CD8-positive, alpha-beta memory T cell (primary cell): ENCODE measurements around the gene ENDOG. TPM values are rescaled to one million over a fixed set of nuclear protein-coding genes. Genes with fewer than 3 reads are reported as not detected.

Experiments
- CTCF ChIA-PET: fragments of 350-600 bp; sonication (Branson Sonifier 250); formaldehyde crosslinking; loops from one replicate; lab custom pipeline; 2021; ENCODE audit warnings: antibody characterized with exemption; lab: Charles Lee
- POLR2A ChIA-PET: fragments of 350-600 bp; sonication (Branson Sonifier 250); formaldehyde crosslinking; loops from one replicate; lab custom pipeline; 2021; ENCODE audit warnings: antibody characterized with exemption; lab: Charles Lee
- DNase-seq, 5 donors: peaks; one replicate each; pipeline versions ENCODE4 v3.0.0 to v3.0.0-alpha.2; 2020 to 2022; ENCODE audit warnings: mixed read lengths in 1 of 5
- H3K27ac ChIP-seq: one replicate; pipeline ENCODE4 v1.7.0; 2013; ENCODE audit warnings: low read depth, mild to moderate bottlenecking, low read length, moderate library complexity
- H3K27me3 ChIP-seq: 2 replicates; pipeline ENCODE4 v1.7.0; 2013; ENCODE audit warnings: low read length, mild to moderate bottlenecking; ENCODE audit not compliant: insufficient read depth, poor library complexity, severe bottlenecking
- H3K36me3 ChIP-seq: 2 replicates; pipeline ENCODE4 v1.7.0; 2013; ENCODE audit warnings: mild to moderate bottlenecking, low read length, moderate library complexity; ENCODE audit not compliant: insufficient read depth
- H3K4me1 ChIP-seq: 2 replicates; pipeline ENCODE4 v1.7.0; 2013; ENCODE audit warnings: mild to moderate bottlenecking, low read length, moderate library complexity; ENCODE audit not compliant: insufficient read depth
- H3K4me3 ChIP-seq: 2 replicates; pipeline ENCODE4 v1.7.0; 2013; ENCODE audit warnings: mild to moderate bottlenecking, low read length
- H3K9me3 ChIP-seq: 2 replicates; pipeline ENCODE4 v1.7.0; 2013; ENCODE audit warnings: mild to moderate bottlenecking, low read length
- H3K27ac Mint-ChIP-seq, 8 donors: one replicate each; pipeline ENCODE4 v1.8.0; 2020 to 2021; ENCODE audit warnings: mixed read lengths in 8 of 8, mild to moderate bottlenecking in 6 of 8, inconsistent platforms in 3 of 8, moderate library complexity in 3 of 8
- H3K27me3 Mint-ChIP-seq, 2 donors: one replicate each; pipeline ENCODE4 v1.8.0; 2020 to 2021; ENCODE audit warnings: mixed read lengths in 2 of 2, mild to moderate bottlenecking in 1 of 2, moderate library complexity in 1 of 2
- H3K36me3 Mint-ChIP-seq, 3 donors: one replicate each; pipeline ENCODE4 v1.8.0; 2020 to 2021; ENCODE audit warnings: mixed read lengths in 3 of 3, inconsistent platforms in 1 of 3, mild to moderate bottlenecking in 1 of 3
- H3K4me1 Mint-ChIP-seq, 3 donors: one replicate each; pipeline ENCODE4 v1.8.0; 2020 to 2021; ENCODE audit warnings: mixed read lengths in 3 of 3, inconsistent platforms in 1 of 3, mild to moderate bottlenecking in 1 of 3
- H3K4me3 Mint-ChIP-seq, 7 donors: one replicate each; pipeline ENCODE4 v1.8.0; 2020 to 2021; ENCODE audit warnings: mixed read lengths in 7 of 7, mild to moderate bottlenecking in 6 of 7, moderate library complexity in 4 of 7, inconsistent platforms in 2 of 7
- H3K9me3 Mint-ChIP-seq, 5 donors: one replicate each; pipeline ENCODE4 v1.8.0; 2020 to 2022; ENCODE audit warnings: mixed read lengths in 5 of 5, mild to moderate bottlenecking in 3 of 5, moderate library complexity in 2 of 5, inconsistent platforms in 1 of 5
- polyA plus RNA-seq: library from polyadenylated mRNA; unstranded; fragments of 300-500 nt; fragmentation: Illumina TruSeq; gene quantifications from one replicate; pipeline ENCODE4 v1.2.3, GENCODE V29; 2021
- total RNA-seq, 2 experiments: library from RNA; stranded (reverse); gene quantifications; one replicate each; pipeline ENCODE4 v1.2.3, GENCODE V29; 2021

The ENDOG gene
- total RNA-seq (10 to 100 TPM; 22.3 to 23.3 TPM), polyA plus RNA-seq (29.6 TPM)

GRCh38 chr9:128818099-128818838 is at the start of gene ENDOG:
ENDOG (plus strand) TSS chr9:128818500; CDS start chr9:128818685, 185 bp downstream.
- Histone ChIP-seq H3K4me1 (peaks cover 7% of the 10 kb centered on the region), H3K9me3 (no peaks in the 10 kb centered on the region), H3K4me3 (peak within 1 kb of the TSS; percentile 89), H3K36me3 (peaks cover 4% of the 10 kb centered on the region), H3K27ac (peak within 1 kb of the TSS; percentile 47), H3K27me3 (no peaks in the 10 kb centered on the region)
- DNase-seq, result peak; percentile 95 to 98 (median 97)
- peak within 1 kb of the TSS; percentile 80 to 96 (median 93) for H3K27ac Mint-ChIP-seq
- H3K4me1 Mint-ChIP-seq, result peaks cover 9 to 26% (median 19%) of the 10 kb centered on the region in 3 donors
- H3K9me3 Mint-ChIP-seq, result peaks cover 0 to 2% (median 0%) of the 10 kb centered on the region in 5 donors
- H3K27me3 Mint-ChIP-seq, result peaks cover 0 to 3% of the 10 kb centered on the region in 2 donors
- H3K36me3 Mint-ChIP-seq, result peaks cover 0 to 22% (median 0%) of the 10 kb centered on the region in 3 donors
- ChIA-PET CTCF (interaction anchor here (0.6 to 2.8 kb wide), 40 partner anchors 8 to 568 kb away, joined by 3 to 28 read pairs (median 4); partner anchors contain the start of genes KYAT1, SPOUT1, URM1 and ZER1), POLR2A (interaction anchor here (0.6 to 2.7 kb wide), 14 partner anchors 8 to 313 kb away, joined by 3 to 39 read pairs (median 4); partner anchors contain the start of genes DOLPP1, KYAT1, LRRC8A and SET)
- peak within 1 kb of the TSS; percentile 89 to 96 (median 91) for H3K4me3 Mint-ChIP-seq

GRCh38 chr9:128768606-128769005 is 49.7 kb upstream of the ENDOG start:
- Histone ChIP-seq H3K4me3 (no peak overlapping the region), H3K27ac (no peak overlapping the region), H3K9me3 (no peaks in the 10 kb centered on the region), H3K27me3 (no peaks in the 10 kb centered on the region), H3K36me3 (no peaks in the 10 kb centered on the region), H3K4me1 (peaks cover 19% of the 10 kb centered on the region)
- DNase-seq, result no peak
- H3K27ac Mint-ChIP-seq, result peak overlapping the region in 3 of 8 donors; percentile 58 to 99 (median 64)
- H3K9me3 Mint-ChIP-seq, result no peaks in the 10 kb centered on the region
- H3K36me3 Mint-ChIP-seq, result peaks cover 0 to 36% (median 2%) of the 10 kb centered on the region in 3 donors
- H3K27me3 Mint-ChIP-seq, result peaks cover 0 to 1% of the 10 kb centered on the region in 2 donors
- ChIA-PET CTCF (interaction anchor here (1.1 kb wide), 1 partner anchor 18 kb away, joined by 3 read pairs; no protein-coding TSS in a partner anchor), POLR2A (no interaction called here)
- no peak overlapping the region for H3K4me3 Mint-ChIP-seq
- peaks cover 40 to 64% (median 48%) of the 10 kb centered on the region in 3 donors for H3K4me1 Mint-ChIP-seq

DNA sequence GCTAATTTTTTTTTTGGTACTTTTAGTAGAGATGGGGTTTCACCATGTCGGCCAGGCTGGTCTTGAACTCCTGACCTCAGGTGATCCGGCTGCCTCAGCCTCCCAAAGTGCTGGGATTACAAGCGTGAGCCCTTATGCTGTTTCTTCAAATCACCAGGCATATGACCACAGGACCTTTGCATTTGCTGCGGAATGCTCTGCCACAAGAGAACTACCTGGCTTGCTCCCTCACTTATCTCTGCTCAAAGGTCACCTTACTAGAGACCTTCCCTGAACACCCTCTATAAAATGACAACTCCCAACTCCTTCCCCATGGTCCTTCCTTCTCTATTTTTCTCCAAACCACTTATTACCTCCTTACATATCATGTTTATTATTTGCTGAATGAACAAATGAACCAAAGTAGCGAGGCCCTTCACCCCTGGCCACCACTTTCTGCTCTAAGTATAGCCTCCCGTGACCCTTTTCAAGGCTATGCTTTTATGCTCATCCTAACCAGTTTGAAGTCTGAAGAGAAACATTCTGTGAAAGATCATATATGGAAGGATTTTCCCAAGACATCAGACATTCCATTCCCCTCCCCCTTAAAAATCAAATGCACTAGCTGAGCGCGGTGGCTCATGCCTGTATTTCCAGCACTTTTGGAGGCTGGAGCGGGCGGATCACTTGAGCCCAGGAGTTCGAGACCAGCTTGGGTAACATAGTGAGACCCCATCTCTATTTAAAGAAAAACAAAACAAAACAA is 47.8 kb upstream of the ENDOG start:
- Histone ChIP-seq H3K4me1 (peaks cover 19% of the 10 kb centered on the region), H3K9me3 (no peaks in the 10 kb centered on the region), H3K27me3 (no peaks in the 10 kb centered on the region), H3K27ac (peak overlapping the region; percentile 95), H3K4me3 (peak overlapping the region; percentile 87), H3K36me3 (no peaks in the 10 kb centered on the region)
- CTCF ChIA-PET, result interaction anchor here (0.8 to 3.4 kb wide), 4 partner anchors 18 to 68 kb away, joined by 3 to 19 read pairs (median 6); partner anchors contain the start of genes ENDOG, PKN3 and SPOUT1
- Mint-ChIP-seq H3K36me3 (peaks cover 0 to 28% (median 2%) of the 10 kb centered on the region in 3 donors), H3K9me3 (peaks cover 0 to under 1% (median 0%) of the 10 kb centered on the region in 5 donors), H3K27me3 (no peaks in the 10 kb centered on the region), H3K27ac (peak overlapping the region; percentile 98 to 100 (median 99)), H3K4me1 (peaks cover 32 to 48% (median 40%) of the 10 kb centered on the region in 3 donors), H3K4me3 (peak overlapping the region; percentile 97 to 99 (median 97))
- no peak for DNase-seq
- POLR2A ChIA-PET, result interaction anchor here (0.5 to 2.9 kb wide), 6 partner anchors 18 to 339 kb away, joined by 3 to 13 read pairs (median 3); partner anchors contain the start of genes ENDOG and ZDHHC12

DNA sequence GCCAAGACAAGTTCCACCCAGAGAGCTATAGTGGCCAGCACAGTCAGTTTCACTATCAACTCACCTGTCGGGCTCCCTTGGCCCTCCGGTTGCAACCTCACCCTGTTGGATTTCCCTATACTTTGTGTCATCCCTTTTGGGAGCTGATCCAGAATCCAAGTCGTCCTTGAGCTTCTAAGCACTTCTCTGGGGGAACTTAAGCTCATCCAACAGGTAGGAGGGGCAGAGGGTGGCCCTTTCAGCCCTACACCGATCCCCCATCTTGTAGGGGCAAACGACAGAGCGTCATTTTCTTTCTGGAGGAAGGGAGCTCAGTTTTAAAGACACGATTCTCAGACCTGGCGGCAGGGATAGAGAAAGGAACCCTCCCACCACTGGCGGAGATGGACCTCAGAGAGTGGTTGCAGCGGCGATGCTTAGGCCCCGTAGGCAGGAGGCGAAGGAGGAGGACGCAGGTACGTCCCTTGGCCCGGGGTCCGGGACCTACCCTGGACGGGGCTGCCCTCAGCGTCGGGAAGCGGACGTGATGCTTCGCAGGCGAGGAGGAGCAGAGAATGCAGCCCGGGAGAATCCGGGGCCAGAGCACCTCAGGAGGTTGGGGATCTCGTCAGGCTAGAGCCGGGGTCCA is 47.1 kb upstream of the ENDOG start:
- ChIA-PET CTCF (interaction anchor here (0.8 to 3.4 kb wide), 4 partner anchors 17 to 69 kb away, joined by 3 to 19 read pairs (median 6); partner anchors contain the start of genes ENDOG, PKN3 and SPOUT1), POLR2A (interaction anchor here (0.5 to 2.9 kb wide), 6 partner anchors 17 to 339 kb away, joined by 3 to 13 read pairs (median 3); partner anchors contain the start of genes ENDOG and ZDHHC12)
- Histone ChIP-seq H3K4me3 (peak overlapping the region; percentile 87), H3K9me3 (no peaks in the 10 kb centered on the region), H3K36me3 (no peaks in the 10 kb centered on the region), H3K27me3 (no peaks in the 10 kb centered on the region), H3K27ac (peak overlapping the region; percentile 95), H3K4me1 (peaks cover 19% of the 10 kb centered on the region)
- Mint-ChIP-seq H3K36me3 (peaks cover 0 to 26% (median 2%) of the 10 kb centered on the region in 3 donors), H3K9me3 (peaks cover 0 to 3% (median 1%) of the 10 kb centered on the region in 5 donors), H3K4me3 (peak overlapping the region; percentile 97 to 99 (median 97)), H3K27me3 (no peaks in the 10 kb centered on the region), H3K4me1 (peaks cover 31 to 45% (median 36%) of the 10 kb centered on the region in 3 donors), H3K27ac (peak overlapping the region; percentile 98 to 100 (median 99))
- DNase-seq, result peak in 2 of 5 donors; percentile 10 to 46

DNA sequence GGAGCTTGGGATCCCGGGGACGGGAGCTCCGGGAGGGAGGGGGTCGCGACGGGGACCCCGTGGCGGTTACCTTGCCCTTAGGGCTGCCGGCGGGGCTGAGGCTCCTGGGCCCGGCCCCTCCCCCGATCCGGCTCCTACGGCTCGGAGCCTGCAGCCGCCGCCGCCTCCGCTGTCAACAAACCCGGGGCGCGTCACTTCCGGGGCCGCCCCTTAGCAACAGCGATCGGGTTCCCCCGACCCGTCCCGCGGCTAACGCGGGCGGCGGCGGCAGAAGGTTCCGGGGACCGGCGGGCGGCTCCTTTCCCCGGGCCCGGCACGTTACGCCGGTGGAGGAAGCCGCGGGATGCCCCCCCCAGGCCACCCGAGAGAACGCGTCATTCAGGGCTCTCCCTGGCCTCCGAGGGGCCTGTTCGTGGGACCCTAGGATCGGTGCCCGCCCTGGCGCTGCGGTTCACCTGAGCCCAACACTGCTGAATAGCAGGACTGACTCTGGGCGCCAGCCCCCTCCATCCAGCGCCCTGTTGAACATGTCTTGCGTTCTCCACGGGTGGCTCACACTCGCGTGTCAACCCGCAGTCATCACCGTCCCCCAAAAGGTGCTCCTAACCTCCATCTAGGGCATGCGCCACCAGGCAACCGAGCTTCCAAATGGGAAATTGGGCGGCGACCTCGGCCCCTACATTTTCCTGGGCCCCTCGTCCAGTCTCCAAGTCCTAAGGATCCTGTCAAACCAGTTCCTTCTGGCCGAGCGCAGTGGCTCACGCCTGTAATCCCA is 46.4 kb upstream of the ENDOG start, which contains the start of gene ZER1:
Gene ZER1 (minus strand): TSS at position 183 of the 775 bp plus-strand sequence. CDS start 16,362 bp downstream, outside the sequence.
- Histone ChIP-seq H3K27me3 (no peaks in the 10 kb centered on the region), H3K36me3 (no peaks in the 10 kb centered on the region), H3K27ac (peak within 1 kb of the TSS; percentile 95), H3K4me3 (peak within 1 kb of the TSS; percentile 87), H3K4me1 (peaks cover 19% of the 10 kb centered on the region), H3K9me3 (no peaks in the 10 kb centered on the region)
- Mint-ChIP-seq H3K9me3 (peaks cover 0 to 3% (median 1%) of the 10 kb centered on the region in 5 donors), H3K36me3 (peaks cover 0 to 25% (median 2%) of the 10 kb centered on the region in 3 donors), H3K4me1 (peaks cover 31 to 42% (median 36%) of the 10 kb centered on the region in 3 donors), H3K27me3 (no peaks in the 10 kb centered on the region), H3K27ac (peak within 1 kb of the TSS; percentile 98 to 100 (median 99)), H3K4me3 (peak within 1 kb of the TSS; percentile 97 to 99 (median 97))
- ChIA-PET CTCF (interaction anchor here (1.0 to 3.4 kb wide), 4 partner anchors 16 to 58 kb away, joined by 3 to 19 read pairs (median 8); partner anchors contain the start of genes ENDOG and SPOUT1), POLR2A (interaction anchor here (1.0 to 2.9 kb wide), 4 partner anchors 14 to 48 kb away, joined by 3 to 13 read pairs (median 6); partner anchors contain the start of genes ENDOG and ZDHHC12)
- DNase-seq, result peak; percentile 88 to 95 (median 91)

- Mint-ChIP-seq H3K4me1 (peaks cover 24 to 34% (median 27%) of the 10 kb centered on the region in 3 donors), H3K27ac (peak overlapping the region in 6 of 8 donors; percentile 4 to 95 (median 54)), H3K4me3 (peak overlapping the region in 5 of 7 donors; percentile 64 to 97 (median 85)), H3K36me3 (peaks cover 0 to 16% (median 2%) of the 10 kb centered on the region in 3 donors), H3K27me3 (no peaks in the 10 kb centered on the region), H3K9me3 (peaks cover 0 to 3% (median 1%) of the 10 kb centered on the region in 5 donors)
- ChIA-PET POLR2A (interaction anchor here (0.7 to 2.9 kb wide), 2 partner anchors 45 to 102 kb away, joined by 4 to 13 read pairs; partner anchors contain the start of gene ENDOG), CTCF (interaction anchor here (1.0 to 3.4 kb wide), 2 partner anchors 15 to 46 kb away, joined by 6 to 19 read pairs; partner anchors contain the start of gene ENDOG)
- no peak for DNase-seq
- Histone ChIP-seq H3K9me3 (no peaks in the 10 kb centered on the region), H3K4me1 (peaks cover 19% of the 10 kb centered on the region), H3K36me3 (no peaks in the 10 kb centered on the region), H3K27me3 (no peaks in the 10 kb centered on the region), H3K27ac (no peak overlapping the region), H3K4me3 (no peak overlapping the region)
These were observed 45.3 kb upstream of the ENDOG start for GRCh38 chr9:128773049-128773448.
